ENCODE data around the gene SNU13.

- TF ChIP-seq CTCF (IDR thresholded peaks at IDR 0.05 in 2 of 3, conservative IDR thresholded peaks at IDR 0.05 in 1 of 3; ENCODE audit: borderline replicate concordance in 1 of 3, insufficient read depth in 1 of 3, low read depth in 2 of 3, low read length in 2 of 3), result no peak
- TF ChIP-seq FOSL1 (IDR thresholded peaks at IDR 0.05; ENCODE audit: low read depth), result no peak
- no peak for TF ChIP-seq CBX3 (IDR thresholded peaks at IDR 0.05; ENCODE audit: low read depth)
- TF ChIP-seq POLR2AphosphoS5 (IDR thresholded peaks at IDR 0.05; ENCODE audit: low read depth, low read length), result no peak
Observed at GRCh38 chr22:41722496-41722895, 33.8 kb upstream of the SNU13 start.
